Erythroblast (primary cell): Measurements from ENCODE around the gene DNAH10.

Source experiments
- GATA1 ChIP-seq: IDR thresholded peaks from 2 replicates; pipeline ENCODE4 v1.6.1; 2011; ENCODE audit warnings: low read depth, mild to moderate bottlenecking, control low read depth, low read length, moderate library complexity
- POLR2A ChIP-seq: IDR thresholded peaks from 2 replicates; pipeline ENCODE4 v1.6.1; 2011; ENCODE audit warnings: mild to moderate bottlenecking, low read length

DNA sequence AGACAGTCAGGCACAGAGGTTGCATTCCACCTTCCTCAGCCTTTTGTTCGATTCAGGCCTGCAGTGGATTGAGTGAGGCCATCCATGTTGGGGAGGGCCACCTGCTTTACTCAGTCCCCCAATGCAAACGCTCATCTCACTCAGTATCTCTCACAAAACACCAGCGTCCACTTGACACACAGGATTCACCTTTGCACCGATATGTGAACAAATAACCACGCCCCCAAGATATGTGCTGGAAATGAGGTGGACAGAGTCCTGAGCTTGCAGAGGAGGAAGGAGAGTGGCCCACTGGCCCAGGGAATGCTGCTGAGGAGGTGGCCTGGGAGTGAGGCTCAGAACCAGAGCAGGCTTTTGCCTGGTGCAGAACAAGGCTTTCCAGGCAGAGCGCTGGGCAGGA, 60.7 kb downstream of the DNAH10 start:
- TF ChIP-seq POLR2A, result no peak
- no peak for TF ChIP-seq GATA1
